ENCODE measurements around the gene SMIM32. TPM values are rescaled to one million over a fixed set of nuclear protein-coding genes. Genes with fewer than 3 reads are reported as not detected.

SMIM32 gene
- total and polyA plus RNA-seq, 12 donors: not detected

DNA sequence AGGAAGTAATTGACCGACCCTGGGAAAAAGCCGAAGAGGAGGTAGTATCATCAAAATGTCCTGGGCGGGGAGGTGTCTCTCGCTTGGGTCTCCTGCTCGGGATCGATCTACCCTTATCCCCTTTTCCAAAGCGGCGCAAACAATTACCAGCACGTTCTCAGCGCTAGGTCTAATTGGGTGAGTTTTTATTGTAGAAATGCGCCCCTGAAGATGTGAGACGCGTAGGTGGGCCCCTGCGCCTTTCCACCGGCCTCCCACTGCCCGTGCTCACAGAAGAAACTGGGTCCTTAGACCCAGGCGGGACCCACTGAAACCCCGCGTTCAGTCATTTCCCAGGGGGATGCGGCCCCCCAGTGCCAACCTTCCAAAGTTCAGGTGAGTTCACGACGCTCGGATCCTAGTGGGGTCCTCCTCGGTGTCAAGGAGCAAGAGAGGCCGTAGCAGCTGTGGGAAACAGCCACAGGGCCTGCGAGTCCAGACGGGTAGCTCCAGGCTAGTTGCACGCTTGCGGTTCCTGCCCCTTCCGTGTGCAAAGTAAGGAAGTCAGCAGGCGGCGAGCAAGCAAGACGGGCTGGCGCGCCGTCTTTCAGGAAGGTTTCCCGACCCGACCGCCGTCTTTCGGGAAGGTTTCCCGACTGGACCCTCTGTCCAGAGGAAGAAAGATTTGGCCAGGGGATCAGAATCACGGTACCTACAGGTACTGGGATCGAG lies 1.5 kb downstream of the SMIM32 start:
- no peak overlapping the region for H3K4me3 ChIP-seq
- peaks cover 3 to 16% of the 10 kb centered on the region in 2 donors for H3K4me1 ChIP-seq (replicated peaks in 1 of 2)
- peak in 1 of 7 donors; percentile 37 for DNase-seq
- intact Hi-C loops (cut with DNase I): no loop called here
- TF ChIP-seq, protein P1, sequence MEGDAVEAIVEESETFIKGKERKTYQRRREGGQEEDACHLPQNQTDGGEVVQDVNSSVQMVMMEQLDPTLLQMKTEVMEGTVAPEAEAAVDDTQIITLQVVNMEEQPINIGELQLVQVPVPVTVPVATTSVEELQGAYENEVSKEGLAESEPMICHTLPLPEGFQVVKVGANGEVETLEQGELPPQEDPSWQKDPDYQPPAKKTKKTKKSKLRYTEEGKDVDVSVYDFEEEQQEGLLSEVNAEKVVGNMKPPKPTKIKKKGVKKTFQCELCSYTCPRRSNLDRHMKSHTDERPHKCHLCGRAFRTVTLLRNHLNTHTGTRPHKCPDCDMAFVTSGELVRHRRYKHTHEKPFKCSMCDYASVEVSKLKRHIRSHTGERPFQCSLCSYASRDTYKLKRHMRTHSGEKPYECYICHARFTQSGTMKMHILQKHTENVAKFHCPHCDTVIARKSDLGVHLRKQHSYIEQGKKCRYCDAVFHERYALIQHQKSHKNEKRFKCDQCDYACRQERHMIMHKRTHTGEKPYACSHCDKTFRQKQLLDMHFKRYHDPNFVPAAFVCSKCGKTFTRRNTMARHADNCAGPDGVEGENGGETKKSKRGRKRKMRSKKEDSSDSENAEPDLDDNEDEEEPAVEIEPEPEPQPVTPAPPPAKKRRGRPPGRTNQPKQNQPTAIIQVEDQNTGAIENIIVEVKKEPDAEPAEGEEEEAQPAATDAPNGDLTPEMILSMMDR (IDR thresholded peaks at IDR 0.05): no peak
- TF ChIP-seq POLR2A (IDR thresholded peaks at IDR 0.05): no peak
- H3K9me3 ChIP-seq (replicated peaks in 1 of 3): no peaks in the 10 kb centered on the region
- peaks cover 0 to 16% of the 10 kb centered on the region in 2 donors for H3K36me3 ChIP-seq (replicated peaks in 1 of 2)
- peaks cover 28% of the 10 kb centered on the region for H3K27me3 ChIP-seq
- no peak overlapping the region for H3K27ac ChIP-seq
- 21 to 42% (median 26%) methylated on average over 21 to 44 of the region's 44 CpGs for WGBS, 4 donors

DNA sequence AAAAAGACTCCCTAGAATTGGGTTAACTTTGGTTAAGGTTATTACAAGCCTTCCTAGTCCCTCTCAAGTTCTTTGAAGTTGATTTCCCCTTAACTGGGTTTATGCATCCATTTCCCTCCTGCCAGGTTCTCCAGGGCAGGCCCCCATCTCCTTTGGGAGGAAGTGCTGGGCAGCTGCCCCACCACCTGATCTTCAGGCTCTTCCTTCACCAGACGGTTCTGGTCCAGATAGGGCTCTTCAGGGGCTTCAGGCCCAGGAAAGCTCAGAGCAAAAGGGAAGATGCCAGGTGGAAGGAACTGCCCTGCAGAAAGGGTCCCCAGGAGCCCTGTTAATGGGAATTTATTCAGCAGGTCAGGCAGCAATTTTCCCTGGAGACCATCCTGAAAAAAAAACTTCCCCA lies 2.1 kb downstream of the SMIM32 start:
- TF ChIP-seq, protein P1 (IDR thresholded peaks at IDR 0.05): no peak
- TF ChIP-seq POLR2A (IDR thresholded peaks at IDR 0.05): no peak
- peaks cover 28% of the 10 kb centered on the region for H3K27me3 ChIP-seq
- H3K9me3 ChIP-seq (replicated peaks in 1 of 3): no peaks in the 10 kb centered on the region
- no peak overlapping the region for H3K4me3 ChIP-seq
- 0 to 40% (median 22%) methylated on average over 1 of the region's 1 CpG for WGBS, 4 donors
- H3K27ac ChIP-seq: no peak overlapping the region
- H3K4me1 ChIP-seq (replicated peaks in 1 of 2): peaks cover 3 to 16% of the 10 kb centered on the region in 2 donors
- intact Hi-C loops (cut with DNase I): no loop called here
- DNase-seq: no peak
- H3K36me3 ChIP-seq (replicated peaks in 1 of 2): peaks cover 0 to 16% of the 10 kb centered on the region in 2 donors

DNA sequence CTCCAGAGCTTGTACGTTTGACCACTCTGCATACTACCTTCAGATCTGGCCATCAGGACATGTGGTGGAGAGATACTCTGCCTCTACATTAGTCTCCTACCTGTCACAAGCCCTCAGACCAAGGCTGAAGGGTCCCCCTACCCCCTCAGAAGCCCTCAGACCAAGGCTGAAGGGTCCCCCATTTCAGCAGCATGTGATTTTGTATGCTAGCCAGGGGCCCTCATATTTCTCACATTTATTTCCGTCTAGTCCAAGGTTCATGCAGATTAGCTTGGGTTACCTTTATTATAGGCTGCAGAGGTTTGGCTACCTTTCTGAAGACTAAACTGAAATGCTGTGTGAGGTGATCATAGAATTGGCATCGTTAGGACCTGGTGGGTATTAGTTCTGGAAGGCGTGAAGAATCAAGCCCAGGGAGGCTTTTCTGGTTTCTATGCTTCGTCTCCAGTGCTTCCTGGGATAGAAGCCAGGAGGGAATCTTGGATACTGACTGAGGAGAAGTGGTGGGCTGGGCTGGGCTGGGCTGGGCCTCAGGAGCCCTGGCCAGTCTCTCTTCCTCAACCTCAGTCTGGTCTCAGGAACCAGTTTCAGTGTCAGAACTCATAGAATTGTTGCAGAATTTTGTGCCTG lies 2.8 kb downstream of the SMIM32 start:
- no peak overlapping the region for H3K27ac ChIP-seq
- peaks cover 0 to 16% of the 10 kb centered on the region in 2 donors for H3K36me3 ChIP-seq (replicated peaks in 1 of 2)
- peaks cover 3 to 16% of the 10 kb centered on the region in 2 donors for H3K4me1 ChIP-seq (replicated peaks in 1 of 2)
- H3K4me3 ChIP-seq: no peak overlapping the region
- whole genome bisulfite sequencing, 4 donors: 43 to 63% (median 60%) methylated on average over 5 of the region's 5 CpGs
- TF ChIP-seq, protein P1 (IDR thresholded peaks at IDR 0.05): no peak
- no peak for TF ChIP-seq POLR2A (IDR thresholded peaks at IDR 0.05)
- H3K27me3 ChIP-seq: peaks cover 28% of the 10 kb centered on the region
- intact Hi-C loops (cut with DNase I): no loop called here
- DNase-seq: peak in 1 of 7 donors; percentile 37
- no peaks in the 10 kb centered on the region for H3K9me3 ChIP-seq (replicated peaks in 1 of 3)

DNA sequence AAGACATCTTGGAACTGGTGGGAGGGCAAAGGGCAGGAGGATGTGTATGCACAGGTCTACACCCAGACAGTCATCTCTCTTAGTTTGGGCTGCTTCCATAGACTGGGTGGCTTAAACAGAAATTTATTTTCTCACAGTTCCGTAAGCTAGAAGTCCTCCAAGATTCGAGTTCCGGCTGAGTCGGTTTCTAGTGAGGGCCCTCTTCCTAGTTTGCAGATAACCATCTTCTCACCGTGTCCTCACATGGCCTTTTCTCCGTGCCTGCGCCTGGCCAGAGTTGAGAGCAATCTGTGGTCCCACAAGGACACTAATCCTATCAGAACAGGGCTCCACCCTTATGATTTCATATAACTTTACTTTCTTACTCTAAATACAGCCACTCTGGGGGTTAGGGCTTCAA lies 4.1 kb downstream of the SMIM32 start:
- Histone ChIP-seq H3K9me3 (replicated peaks in 1 of 3) (no peaks in the 10 kb centered on the region), H3K36me3 (replicated peaks in 1 of 2) (peaks cover 0 to 16% of the 10 kb centered on the region in 2 donors), H3K4me3 (no peak overlapping the region), H3K27me3 (peaks cover 28% of the 10 kb centered on the region), H3K4me1 (replicated peaks in 1 of 2) (peaks cover 3 to 16% of the 10 kb centered on the region in 2 donors), H3K27ac (no peak overlapping the region)
- 95 to 98% (median 97%) methylated on average over 7 of the region's 7 CpGs for WGBS, 4 donors
- no peak for TF ChIP-seq POLR2A (IDR thresholded peaks at IDR 0.05)
- TF ChIP-seq, protein P1 (IDR thresholded peaks at IDR 0.05): no peak
- intact Hi-C loops (cut with DNase I): no loop called here
- no peak for DNase-seq

Data from adrenal gland (tissue), 12 donors.